ENCODE data around the gene CXADR.

CXADR gene

GRCh38 chr21:17560377-17561025, 47.7 kb downstream of the CXADR start:
- no peak overlapping the region for H3K4me3 ChIP-seq (ENCODE audit: low read depth in 1 of 2, low read length in 2 of 2)
- H3K79me2 ChIP-seq (ENCODE audit: insufficient read depth, low read length): no peaks in the 10 kb centered on the region
- no peaks in the 10 kb centered on the region for H3K4me1 ChIP-seq (ENCODE audit: insufficient read depth, low read length)
- H2AFZ ChIP-seq (ENCODE audit: low read depth, low read length): no peak overlapping the region
- TF ChIP-seq, protein P1, sequence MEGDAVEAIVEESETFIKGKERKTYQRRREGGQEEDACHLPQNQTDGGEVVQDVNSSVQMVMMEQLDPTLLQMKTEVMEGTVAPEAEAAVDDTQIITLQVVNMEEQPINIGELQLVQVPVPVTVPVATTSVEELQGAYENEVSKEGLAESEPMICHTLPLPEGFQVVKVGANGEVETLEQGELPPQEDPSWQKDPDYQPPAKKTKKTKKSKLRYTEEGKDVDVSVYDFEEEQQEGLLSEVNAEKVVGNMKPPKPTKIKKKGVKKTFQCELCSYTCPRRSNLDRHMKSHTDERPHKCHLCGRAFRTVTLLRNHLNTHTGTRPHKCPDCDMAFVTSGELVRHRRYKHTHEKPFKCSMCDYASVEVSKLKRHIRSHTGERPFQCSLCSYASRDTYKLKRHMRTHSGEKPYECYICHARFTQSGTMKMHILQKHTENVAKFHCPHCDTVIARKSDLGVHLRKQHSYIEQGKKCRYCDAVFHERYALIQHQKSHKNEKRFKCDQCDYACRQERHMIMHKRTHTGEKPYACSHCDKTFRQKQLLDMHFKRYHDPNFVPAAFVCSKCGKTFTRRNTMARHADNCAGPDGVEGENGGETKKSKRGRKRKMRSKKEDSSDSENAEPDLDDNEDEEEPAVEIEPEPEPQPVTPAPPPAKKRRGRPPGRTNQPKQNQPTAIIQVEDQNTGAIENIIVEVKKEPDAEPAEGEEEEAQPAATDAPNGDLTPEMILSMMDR (IDR thresholded peaks at IDR 0.05; ENCODE audit: borderline replicate concordance, extremely low read depth, low read length, poor library complexity, severe bottlenecking): no peak
- no peak for TF ChIP-seq EZH2 (IDR thresholded peaks at IDR 0.05; ENCODE audit: borderline replicate concordance, low read depth, low read length, severe bottlenecking)
- no peak overlapping the region for H3K27ac ChIP-seq (ENCODE audit: low read length)
- H3K4me2 ChIP-seq (ENCODE audit: insufficient read depth, low read length): no peak overlapping the region
- no peak for DNase-seq
- H4K20me1 ChIP-seq (ENCODE audit: insufficient read depth, low read length): no peaks in the 10 kb centered on the region
- H3K27me3 ChIP-seq (ENCODE audit: insufficient read depth, low read length, poor library complexity): no peaks in the 10 kb centered on the region
- H3K36me3 ChIP-seq (ENCODE audit: insufficient read depth, low read length): no peaks in the 10 kb centered on the region
- H3K9ac ChIP-seq (ENCODE audit: low read depth, low read length): no peak overlapping the region
- H3K9me3 ChIP-seq (ENCODE audit: insufficient read depth, low read length, severe bottlenecking): no peaks in the 10 kb centered on the region
- ATAC-seq (ENCODE audit: insufficient read depth, low read depth): no peak

GRCh38 chr21:17570786-17571185, 57.9 kb downstream of the CXADR start:
- DNase-seq: no peak
- no peak for TF ChIP-seq EZH2 (IDR thresholded peaks at IDR 0.05; ENCODE audit: borderline replicate concordance, low read depth, low read length, severe bottlenecking)
- TF ChIP-seq, protein P1 (IDR thresholded peaks at IDR 0.05; ENCODE audit: borderline replicate concordance, extremely low read depth, low read length, poor library complexity, severe bottlenecking): no peak
- no peaks in the 10 kb centered on the region for H3K79me2 ChIP-seq (ENCODE audit: insufficient read depth, low read length)
- no peak overlapping the region for H3K9ac ChIP-seq (ENCODE audit: low read depth, low read length)
- no peak for ATAC-seq (ENCODE audit: insufficient read depth, low read depth)
- H2AFZ ChIP-seq (ENCODE audit: low read depth, low read length): no peak overlapping the region
- no peaks in the 10 kb centered on the region for H3K9me3 ChIP-seq (ENCODE audit: insufficient read depth, low read length, severe bottlenecking)
- no peak overlapping the region for H3K4me3 ChIP-seq (ENCODE audit: low read depth in 1 of 2, low read length in 2 of 2)
- no peak overlapping the region for H3K4me2 ChIP-seq (ENCODE audit: insufficient read depth, low read length)
- H3K27me3 ChIP-seq (ENCODE audit: insufficient read depth, low read length, poor library complexity): no peaks in the 10 kb centered on the region
- no peaks in the 10 kb centered on the region for H3K36me3 ChIP-seq (ENCODE audit: insufficient read depth, low read length)
- no peaks in the 10 kb centered on the region for H4K20me1 ChIP-seq (ENCODE audit: insufficient read depth, low read length)
- no peak overlapping the region for H3K27ac ChIP-seq (ENCODE audit: low read length)
- no peaks in the 10 kb centered on the region for H3K4me1 ChIP-seq (ENCODE audit: insufficient read depth, low read length)

DNA sequence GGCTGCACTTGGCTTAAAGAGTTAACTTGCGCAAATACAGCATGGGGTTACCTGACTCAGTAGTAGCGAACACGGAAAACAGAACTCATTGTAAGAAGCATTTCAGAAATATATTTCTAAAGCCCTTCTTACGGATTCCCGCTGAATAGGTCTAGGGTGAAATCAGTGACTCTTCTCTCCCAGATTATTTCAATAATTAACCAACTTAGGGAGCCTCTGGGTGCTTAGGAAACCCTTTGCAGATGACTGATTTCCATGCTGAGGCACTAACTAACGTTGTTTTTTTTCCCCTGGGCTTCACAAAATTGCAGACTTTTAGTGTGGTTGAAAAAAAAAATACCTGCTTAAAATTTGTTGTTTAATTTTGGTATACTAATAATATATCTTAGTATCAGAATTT, 59.6 kb downstream of the CXADR start:
- no peaks in the 10 kb centered on the region for H3K79me2 ChIP-seq (ENCODE audit: insufficient read depth, low read length)
- no peak for DNase-seq

More for the DNA sequence above, 59.6 kb downstream of the CXADR start:
- no peaks in the 10 kb centered on the region for H3K9me3 ChIP-seq (ENCODE audit: insufficient read depth, low read length, severe bottlenecking)
- TF ChIP-seq EZH2 (IDR thresholded peaks at IDR 0.05; ENCODE audit: borderline replicate concordance, low read depth, low read length, severe bottlenecking): no peak
- TF ChIP-seq, protein P1 (IDR thresholded peaks at IDR 0.05; ENCODE audit: borderline replicate concordance, extremely low read depth, low read length, poor library complexity, severe bottlenecking): no peak
- no peak overlapping the region for H3K4me2 ChIP-seq (ENCODE audit: insufficient read depth, low read length)
- no peaks in the 10 kb centered on the region for H4K20me1 ChIP-seq (ENCODE audit: insufficient read depth, low read length)
- H3K27me3 ChIP-seq (ENCODE audit: insufficient read depth, low read length, poor library complexity): no peaks in the 10 kb centered on the region
- H3K9ac ChIP-seq (ENCODE audit: low read depth, low read length): no peak overlapping the region
- no peak overlapping the region for H2AFZ ChIP-seq (ENCODE audit: low read depth, low read length)
- no peak overlapping the region for H3K4me3 ChIP-seq (ENCODE audit: low read depth in 1 of 2, low read length in 2 of 2)
- no peak for ATAC-seq (ENCODE audit: insufficient read depth, low read depth)
- H3K36me3 ChIP-seq (ENCODE audit: insufficient read depth, low read length): no peaks in the 10 kb centered on the region
- no peak overlapping the region for H3K27ac ChIP-seq (ENCODE audit: low read length)
- no peaks in the 10 kb centered on the region for H3K4me1 ChIP-seq (ENCODE audit: insufficient read depth, low read length)
